Measurements from ENCODE around the gene C11orf21. TPM values are rescaled to one million over a fixed set of nuclear protein-coding genes. Genes with fewer than 3 reads are reported as not detected.

The C11orf21 gene
- total and polyA plus RNA-seq, 10 of the 15 experiments (the other 5 are each of a cell fraction or from before 2014, with no cell fraction given): 0.04 to 0.26 (median 0.11) TPM; not detected in 7

GRCh38 chr11:2269601-2270321 lies 32.0 kb downstream of the C11orf21 start:
- Histone ChIP-seq H2AFZ (ENCODE audit: control insufficient read depth, low read depth, low read length) (no peak overlapping the region), H3K9me3 (replicated peaks; ENCODE audit: control insufficient read depth, insufficient read depth, low read length) (no peaks in the 10 kb centered on the region; the same call in 2 of the 3 replicates), H3K4me1 (ENCODE audit: control insufficient read depth, insufficient read depth, low read length) (peaks cover 15% of the 10 kb centered on the region), H3K79me2 (ENCODE audit: control insufficient read depth, insufficient read depth, low read length) (no peaks in the 10 kb centered on the region), H3K4me2 (ENCODE audit: control insufficient read depth, insufficient read depth) (peak overlapping the region; percentile 25; the same call in 1 of the 2 replicates), H3K27ac (ENCODE audit: control insufficient read depth, insufficient read depth) (no peak overlapping the region), H3K4me3 (no peak overlapping the region), H4K20me1 (ENCODE audit: control insufficient read depth, insufficient read depth) (no peaks in the 10 kb centered on the region), H3K9ac (ENCODE audit: control insufficient read depth, insufficient read depth, low read length) (no peak overlapping the region), H3K27me3 (replicated peaks in 1 of 2; ENCODE audit: control insufficient read depth in 2 of 2, insufficient read depth in 2 of 2, low read length in 1 of 2) (no peaks in the 10 kb centered on the region; a peak in 2 of 4 replicates), H3K36me3 (ENCODE audit: control insufficient read depth in 2 of 2, insufficient read depth in 2 of 2, low read length in 1 of 2) (no peaks in the 10 kb centered on the region)
- ChIA-PET SMC1A (ENCODE audit: uncharacterized antibody, unreplicated experiment) (no interaction called here), CTCF (no interaction called here), RAD21 (ENCODE audit: unreplicated experiment) (no interaction called here), POLR2A (no interaction called here)
- DNase-seq (ENCODE audit: low read depth, low spot score) (no peak), ATAC-seq (no peak), FAIRE-seq (no peak)
- in situ Hi-C loops (cut with MboI) (no loop called here), intact Hi-C loops (cut with micrococcal nuclease; ENCODE audit: unreplicated experiment) (no loop called here)
- no TSS peak for BruUV-seq (replicated peaks)
- peak; percentile 94 for TF ChIP-seq HDAC6 (IDR thresholded peaks at IDR 0.05; ENCODE audit: unreplicated experiment)
- TF ChIP-seq PAX8 (IDR thresholded peaks at IDR 0.05): no peak
- 14% methylated on average over 60 of the region's 104 CpGs for WGBS (ENCODE audit: insufficient coverage, insufficient replicate concordance, low lambda C conversion rate, missing lambda C conversion rate)

GRCh38 chr11:2268729-2269600 lies 32.8 kb downstream of the C11orf21 start:
- BruUV-seq (replicated peaks): no TSS peak
- H3K4me3 ChIP-seq: no peak overlapping the region
- in situ Hi-C loops (cut with MboI): no loop called here
- no peaks in the 10 kb centered on the region for H3K36me3 ChIP-seq (ENCODE audit: control insufficient read depth in 2 of 2, insufficient read depth in 2 of 2, low read length in 1 of 2)
- no peaks in the 10 kb centered on the region; the same call in 2 of the 3 replicates for H3K9me3 ChIP-seq (replicated peaks; ENCODE audit: control insufficient read depth, insufficient read depth, low read length)
- peaks cover 15% of the 10 kb centered on the region for H3K4me1 ChIP-seq (ENCODE audit: control insufficient read depth, insufficient read depth, low read length)
- H3K79me2 ChIP-seq (ENCODE audit: control insufficient read depth, insufficient read depth, low read length): no peaks in the 10 kb centered on the region
- WGBS (ENCODE audit: insufficient coverage, insufficient replicate concordance, low lambda C conversion rate, missing lambda C conversion rate): 5% methylated on average over 29 of the region's 89 CpGs
- no peaks in the 10 kb centered on the region for H4K20me1 ChIP-seq (ENCODE audit: control insufficient read depth, insufficient read depth)
- TF ChIP-seq BRCA1 (IDR thresholded peaks at IDR 0.05; ENCODE audit: low read depth, low read length): no peak
- TF ChIP-seq JUNB (IDR thresholded peaks at IDR 0.05): no peak
- TF ChIP-seq CBFB (IDR thresholded peaks at IDR 0.05; ENCODE audit: low read depth): no peak
- no peak for TF ChIP-seq CUX1 (IDR thresholded peaks at IDR 0.05; ENCODE audit: insufficient replicate concordance, low read depth, low read length)
- no peak for TF ChIP-seq BMI1 (IDR thresholded peaks at IDR 0.05; ENCODE audit: borderline replicate concordance)
- TF ChIP-seq CBX5 (IDR thresholded peaks at IDR 0.05; ENCODE audit: low read depth): no peak
- peak; percentile 41 for TF ChIP-seq SUZ12 (IDR thresholded peaks at IDR 0.05; ENCODE audit: unreplicated experiment)
- no peak overlapping the region for H3K27ac ChIP-seq (ENCODE audit: control insufficient read depth, insufficient read depth)
- POLR2A ChIA-PET: no interaction called here
- no peak overlapping the region for H3K9ac ChIP-seq (ENCODE audit: control insufficient read depth, insufficient read depth, low read length)
- CTCF ChIA-PET: no interaction called here
- H3K27me3 ChIP-seq (replicated peaks in 1 of 2; ENCODE audit: control insufficient read depth in 2 of 2, insufficient read depth in 2 of 2, low read length in 1 of 2): no peaks in the 10 kb centered on the region; a peak in 2 of 4 replicates
- DNase-seq (ENCODE audit: low read depth, low spot score) (no peak), ATAC-seq (no peak), FAIRE-seq (no peak)
- SMC1A ChIA-PET (ENCODE audit: uncharacterized antibody, unreplicated experiment): no interaction called here
- intact Hi-C loops (cut with micrococcal nuclease; ENCODE audit: unreplicated experiment): no loop called here
- peak overlapping the region; percentile 25; the same call in 1 of the 2 replicates for H3K4me2 ChIP-seq (ENCODE audit: control insufficient read depth, insufficient read depth)
- RAD21 ChIA-PET (ENCODE audit: unreplicated experiment): no interaction called here
- H2AFZ ChIP-seq (ENCODE audit: control insufficient read depth, low read depth, low read length): no peak overlapping the region
